Activated naive CD4-positive, alpha-beta T cell treated with anti-CD3 and anti-CD28 coated beads, Interleukin-2, amount 50 U/mL, for 24 hours (primary cell): ENCODE measurements around the gene DNMBP.
"Not testable (repeated sequence)": the region's sequence is repeated elsewhere in the genome, so short reads cannot be mapped to it uniquely, and the experiment has no call there.

Source experiments
- H3K27ac Mint-ChIP-seq: one replicate; pipeline ENCODE4 v1.8.0; 2021; ENCODE audit warnings: mild to moderate bottlenecking, mixed read lengths
- H3K27me3 Mint-ChIP-seq: one replicate; pipeline ENCODE4 v1.8.0; 2021; ENCODE audit warnings: mixed read lengths
- H3K36me3 Mint-ChIP-seq: one replicate; pipeline ENCODE4 v1.8.0; 2021; ENCODE audit warnings: mixed read lengths
- H3K4me1 Mint-ChIP-seq: one replicate; pipeline ENCODE4 v1.8.0; 2021; ENCODE audit warnings: mixed read lengths
- H3K4me3 Mint-ChIP-seq: one replicate; pipeline ENCODE4 v1.8.0; 2021; ENCODE audit warnings: mild to moderate bottlenecking, mixed read lengths
- H3K9me3 Mint-ChIP-seq: one replicate; pipeline ENCODE4 v1.8.0; 2021; ENCODE audit warnings: mixed read lengths

Gene DNMBP

GRCh38 chr10:99952799-99953198 is 56.9 kb downstream of the DNMBP start:
- H3K4me1 Mint-ChIP-seq: no peaks in the 10 kb centered on the region
- no peaks in the 10 kb centered on the region for H3K27me3 Mint-ChIP-seq
- no peak overlapping the region for H3K4me3 Mint-ChIP-seq
- peaks cover 38% of the 10 kb centered on the region for H3K36me3 Mint-ChIP-seq
- no peak overlapping the region for H3K27ac Mint-ChIP-seq
- H3K9me3 Mint-ChIP-seq: no peaks in the 10 kb centered on the region

- not testable (repeated sequence) for H3K27me3 Mint-ChIP-seq, H3K27ac Mint-ChIP-seq, H3K4me3 Mint-ChIP-seq, H3K9me3 Mint-ChIP-seq, H3K4me1 Mint-ChIP-seq
- H3K36me3 Mint-ChIP-seq: peaks cover 21% of the 10 kb centered on the region
These were observed 63.7 kb downstream of the DNMBP start for GRCh38 chr10:99946051-99946450.

DNA sequence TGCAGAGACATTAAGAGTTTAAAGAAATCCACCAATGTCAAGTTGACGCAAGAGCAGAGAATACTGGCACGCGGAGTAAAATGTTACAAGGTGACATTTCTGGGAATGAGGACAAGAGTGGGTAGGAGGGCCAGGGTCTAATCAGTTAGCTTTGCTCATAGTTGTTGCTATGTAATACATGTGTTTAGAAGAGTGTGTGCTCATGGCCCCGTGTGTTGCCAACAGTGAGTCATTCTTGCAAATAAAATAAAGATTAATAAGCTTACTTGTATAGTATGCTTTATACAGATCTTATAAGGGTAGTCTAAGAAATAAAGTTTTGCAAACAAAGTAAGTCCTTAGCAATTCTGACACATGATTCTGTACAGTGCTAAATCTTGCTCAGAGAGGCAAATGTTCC is 64.5 kb downstream of the DNMBP start:
- H3K4me1 Mint-ChIP-seq: no peaks in the 10 kb centered on the region
- no peak overlapping the region for H3K4me3 Mint-ChIP-seq
- H3K27ac Mint-ChIP-seq: no peak overlapping the region
- H3K9me3 Mint-ChIP-seq: no peaks in the 10 kb centered on the region
- H3K36me3 Mint-ChIP-seq: peaks cover 13% of the 10 kb centered on the region
- H3K27me3 Mint-ChIP-seq: no peaks in the 10 kb centered on the region

- Mint-ChIP-seq H3K27me3 (no peaks in the 10 kb centered on the region), H3K36me3 (peaks cover 10% of the 10 kb centered on the region), H3K4me1 (no peaks in the 10 kb centered on the region), H3K4me3 (no peak overlapping the region), H3K27ac (no peak overlapping the region), H3K9me3 (no peaks in the 10 kb centered on the region)
These were observed 64.9 kb downstream of the DNMBP start for GRCh38 chr10:99944860-99945259.

- H3K4me1 Mint-ChIP-seq: no peaks in the 10 kb centered on the region
- H3K9me3 Mint-ChIP-seq: no peaks in the 10 kb centered on the region
These were observed 65.8 kb downstream of the DNMBP start for GRCh38 chr10:99943908-99944307.

DNA sequence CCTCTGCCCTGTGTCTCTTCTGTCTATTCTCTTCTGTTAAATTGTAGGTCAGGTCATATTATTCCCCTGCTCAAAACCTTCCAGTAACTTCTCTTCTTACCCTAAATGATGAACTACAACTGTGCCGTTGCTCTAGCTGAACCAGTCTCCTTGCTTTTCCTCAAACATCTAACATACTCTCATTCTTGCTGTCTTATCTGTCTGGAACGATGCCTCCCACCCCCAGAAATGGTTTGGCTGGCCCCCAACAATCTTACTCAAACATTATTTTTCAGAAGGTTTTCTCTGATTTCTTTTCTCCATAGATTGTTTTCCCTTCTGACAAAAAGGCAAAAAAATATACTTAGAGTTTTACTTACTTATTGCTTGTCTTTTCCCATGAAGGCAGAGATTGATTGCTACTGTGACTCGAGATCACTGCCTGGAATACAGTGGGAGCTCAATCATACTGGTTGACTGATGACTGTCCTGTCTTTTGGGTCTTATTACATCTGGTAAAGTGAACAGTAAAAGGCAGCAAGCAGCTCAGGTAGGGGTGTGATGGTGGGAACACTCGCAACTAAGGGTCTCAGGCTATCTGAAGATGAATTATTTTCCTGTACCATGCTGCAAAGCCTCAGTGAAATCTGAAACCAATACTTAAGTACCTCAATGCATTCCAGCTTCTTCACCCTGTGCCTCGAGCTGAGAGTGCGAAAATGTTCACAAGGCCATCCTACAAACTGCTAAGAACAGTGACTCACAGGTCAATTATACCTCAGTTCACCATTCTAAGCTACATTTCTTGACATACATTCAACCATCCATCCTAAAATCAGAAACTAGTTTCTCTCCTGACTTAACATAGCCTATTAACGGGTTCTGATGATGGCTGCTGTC is 67.6 kb downstream of the DNMBP start:
- no peaks in the 10 kb centered on the region for H3K4me1 Mint-ChIP-seq
- H3K9me3 Mint-ChIP-seq: no peaks in the 10 kb centered on the region
- no peaks in the 10 kb centered on the region for H3K27me3 Mint-ChIP-seq
- no peak overlapping the region for H3K4me3 Mint-ChIP-seq
- H3K27ac Mint-ChIP-seq: no peak overlapping the region
- peaks cover 12% of the 10 kb centered on the region for H3K36me3 Mint-ChIP-seq

More at GRCh38 chr10:99943908-99944307, 65.8 kb downstream of the DNMBP start:
- no peak overlapping the region for H3K27ac Mint-ChIP-seq
- H3K36me3 Mint-ChIP-seq: peaks cover 13% of the 10 kb centered on the region
- H3K27me3 Mint-ChIP-seq: no peaks in the 10 kb centered on the region
- H3K4me3 Mint-ChIP-seq: no peak overlapping the region

DNA sequence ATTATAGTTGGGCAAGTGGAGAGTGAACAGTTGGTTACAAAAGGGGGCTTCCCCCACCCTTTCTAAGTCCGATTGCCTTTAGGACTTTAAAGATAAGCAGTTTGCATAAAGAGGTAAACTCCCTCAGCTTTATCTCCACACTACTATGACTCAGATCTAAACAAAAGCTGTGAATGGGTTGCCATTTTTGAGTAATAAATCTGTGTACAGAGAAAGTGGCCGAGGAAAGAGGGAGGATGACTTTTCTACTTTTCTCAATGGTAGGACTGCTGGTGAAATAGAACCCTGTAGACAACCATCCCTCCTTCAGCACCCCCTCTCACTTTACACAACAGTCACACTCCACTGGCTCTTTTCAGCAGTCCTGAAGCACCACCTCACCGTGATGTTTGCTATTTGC is 71.2 kb downstream of the DNMBP start:
- Mint-ChIP-seq H3K4me3 (no peak overlapping the region), H3K36me3 (peaks cover 12% of the 10 kb centered on the region), H3K4me1 (no peaks in the 10 kb centered on the region), H3K9me3 (no peaks in the 10 kb centered on the region), H3K27ac (peak overlapping the region; percentile 36), H3K27me3 (no peaks in the 10 kb centered on the region)

GRCh38 chr10:99937630-99938029 is 72.1 kb downstream of the DNMBP start:
- Mint-ChIP-seq H3K4me3 (no peak overlapping the region), H3K36me3 (peaks cover 12% of the 10 kb centered on the region), H3K9me3 (no peaks in the 10 kb centered on the region), H3K27me3 (no peaks in the 10 kb centered on the region), H3K27ac (no peak overlapping the region), H3K4me1 (no peaks in the 10 kb centered on the region)

- H3K36me3 Mint-ChIP-seq, H3K27ac Mint-ChIP-seq, H3K9me3 Mint-ChIP-seq, H3K4me3 Mint-ChIP-seq, H3K27me3 Mint-ChIP-seq: not testable (repeated sequence)
- H3K4me1 Mint-ChIP-seq: peaks cover 12% of the 10 kb centered on the region
These were observed 77.4 kb downstream of the DNMBP start for GRCh38 chr10:99932203-99932957.

DNA sequence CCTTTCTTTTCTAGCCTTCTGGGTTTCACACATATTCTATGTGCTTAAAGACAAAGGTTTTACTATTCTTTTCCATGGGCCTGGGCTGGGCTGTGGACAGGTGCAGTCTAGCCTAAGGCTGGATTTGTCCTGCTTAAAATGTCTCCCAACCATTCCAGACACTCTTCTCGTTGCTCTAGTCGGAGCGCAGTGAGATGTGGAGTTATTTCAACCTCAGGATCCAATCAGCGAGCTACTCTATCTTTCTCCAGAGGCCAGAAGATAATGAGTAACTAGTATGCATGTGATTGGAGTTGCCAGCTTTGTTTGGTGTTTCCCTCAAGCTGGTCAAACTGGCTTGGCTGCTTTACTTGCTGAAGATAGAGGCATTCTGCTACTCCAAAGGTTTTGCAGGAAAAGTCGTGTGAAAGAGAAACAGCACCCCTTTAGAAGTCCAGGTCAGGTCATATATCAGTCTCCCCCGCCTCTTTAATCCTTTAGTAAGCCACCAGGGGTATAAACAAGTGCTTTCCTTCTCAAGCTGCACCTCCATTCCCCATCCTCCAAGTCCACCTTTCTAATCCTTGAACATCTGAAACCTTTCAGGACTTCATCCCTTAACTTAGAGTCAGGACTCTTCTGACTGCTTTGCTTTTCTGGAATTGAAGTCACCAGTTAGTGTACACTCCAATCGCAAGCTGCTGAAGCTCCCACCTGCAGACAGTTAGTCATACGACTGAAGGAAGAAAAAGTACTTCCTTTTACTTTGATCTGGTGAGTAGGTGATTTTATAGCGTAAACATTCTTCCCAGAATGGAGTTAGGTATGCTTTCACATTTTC is 78.8 kb downstream of the DNMBP start:
- Mint-ChIP-seq H3K36me3 (peaks cover 4% of the 10 kb centered on the region), H3K27me3 (no peaks in the 10 kb centered on the region), H3K4me3 (no peak overlapping the region), H3K9me3 (no peaks in the 10 kb centered on the region), H3K27ac (no peak overlapping the region), H3K4me1 (peaks cover 12% of the 10 kb centered on the region)

DNA sequence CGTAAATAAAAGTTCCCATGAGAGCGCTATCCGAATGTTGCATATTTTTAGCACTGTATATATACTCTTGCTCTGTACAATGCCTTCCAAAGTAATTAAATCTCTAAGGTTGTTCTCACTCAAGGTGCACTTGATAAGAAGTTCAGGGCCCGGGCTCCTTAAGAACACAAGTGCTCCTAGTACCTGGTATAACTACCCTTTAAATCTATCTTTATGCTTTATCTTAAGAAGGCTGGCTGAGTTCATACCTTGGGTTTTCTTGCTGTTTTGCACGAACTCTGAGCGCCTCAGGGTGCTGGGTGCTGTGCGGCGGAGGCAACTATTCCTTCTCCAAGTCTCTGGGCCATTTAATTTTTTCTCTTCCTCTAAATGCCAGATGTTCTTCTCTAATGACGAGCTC is 80.4 kb downstream of the DNMBP start:
- peaks cover 12% of the 10 kb centered on the region for H3K4me1 Mint-ChIP-seq
- H3K4me3 Mint-ChIP-seq: no peak overlapping the region
- no peak overlapping the region for H3K27ac Mint-ChIP-seq
- H3K36me3 Mint-ChIP-seq: peaks cover 4% of the 10 kb centered on the region
- H3K27me3 Mint-ChIP-seq: no peaks in the 10 kb centered on the region
- H3K9me3 Mint-ChIP-seq: no peaks in the 10 kb centered on the region

DNA sequence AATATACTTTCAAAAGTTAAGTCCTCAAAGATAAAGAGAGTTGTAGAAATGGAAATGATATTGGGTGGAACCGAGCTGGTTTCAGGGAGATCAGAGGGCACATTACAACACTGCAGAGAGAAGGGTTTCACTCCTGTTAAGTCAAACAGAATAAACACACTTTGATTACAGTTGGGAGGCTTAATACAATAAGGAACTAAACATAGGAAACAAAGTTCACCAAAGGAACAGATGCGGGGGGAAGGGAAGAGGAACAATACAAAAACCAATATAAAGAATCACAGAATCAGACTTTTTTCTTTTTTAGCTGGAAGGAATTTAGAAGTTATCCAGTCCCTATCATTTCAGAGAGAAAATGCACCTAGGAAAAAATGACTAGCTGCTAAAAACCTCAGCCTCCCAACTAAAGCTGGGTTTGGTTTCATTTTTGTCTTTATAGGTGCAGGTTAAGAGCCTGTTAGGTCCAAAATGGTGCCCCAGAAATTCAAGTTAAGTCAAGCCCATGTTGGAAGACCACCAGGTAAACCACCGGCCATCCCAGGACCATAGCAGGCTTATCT is 81.9 kb downstream of the DNMBP start:
- no peak overlapping the region for H3K4me3 Mint-ChIP-seq
- H3K27ac Mint-ChIP-seq: peak overlapping the region; percentile 33
- peaks cover 12% of the 10 kb centered on the region for H3K4me1 Mint-ChIP-seq
- no peaks in the 10 kb centered on the region for H3K27me3 Mint-ChIP-seq
- peaks cover 6% of the 10 kb centered on the region for H3K36me3 Mint-ChIP-seq
- H3K9me3 Mint-ChIP-seq: no peaks in the 10 kb centered on the region

DNA sequence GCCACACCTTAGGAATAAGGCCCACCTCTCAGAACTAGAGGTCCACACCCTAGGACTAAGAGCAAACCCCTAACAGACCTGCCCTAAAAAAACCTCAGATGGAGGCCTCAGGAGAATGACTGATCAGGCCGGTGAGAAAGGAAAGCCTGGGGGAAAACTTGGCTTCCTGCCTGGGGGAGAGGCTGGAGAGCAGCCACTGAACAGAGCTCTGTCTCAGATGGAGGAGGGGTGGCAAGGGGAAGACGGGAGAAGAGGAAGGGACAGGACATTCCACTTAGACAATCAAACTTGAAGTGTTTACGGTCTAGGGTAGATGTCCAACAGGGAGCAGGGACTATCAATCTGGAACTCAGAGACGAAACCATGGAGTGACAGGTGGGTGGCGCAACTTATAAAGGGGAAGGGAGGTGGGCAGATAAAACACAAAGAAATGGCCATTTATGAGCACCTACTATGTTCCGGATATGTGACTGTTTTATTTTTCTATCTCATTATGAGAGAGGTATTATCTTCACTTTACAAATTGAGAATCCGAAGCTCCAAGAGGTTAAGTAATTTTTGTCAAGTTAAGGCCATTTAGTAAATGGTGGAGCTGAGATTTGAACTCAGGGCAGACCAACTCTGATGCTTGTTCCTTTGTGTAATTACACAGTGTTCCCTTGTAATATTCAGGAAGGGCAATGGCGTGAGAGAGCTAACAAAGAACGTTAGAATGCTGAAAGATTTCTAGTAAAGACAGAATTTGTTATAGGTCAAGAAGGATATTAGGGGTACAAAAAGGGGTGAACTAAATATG is 82.6 kb downstream of the DNMBP start:
- Mint-ChIP-seq H3K27ac (peak overlapping the region; percentile 33), H3K4me1 (peaks cover 12% of the 10 kb centered on the region), H3K36me3 (peaks cover 7% of the 10 kb centered on the region), H3K9me3 (no peaks in the 10 kb centered on the region), H3K4me3 (no peak overlapping the region), H3K27me3 (no peaks in the 10 kb centered on the region)

- Mint-ChIP-seq H3K36me3 (peaks cover 7% of the 10 kb centered on the region), H3K27ac (no peak overlapping the region), H3K9me3 (no peaks in the 10 kb centered on the region), H3K4me1 (no peaks in the 10 kb centered on the region), H3K4me3 (no peak overlapping the region), H3K27me3 (no peaks in the 10 kb centered on the region)
These were observed 85.1 kb downstream of the DNMBP start for GRCh38 chr10:99924451-99925255.
